Measurements from ENCODE around the gene PDCD2L. TPM values are rescaled to one million over a fixed set of nuclear protein-coding genes. Genes with fewer than 3 reads are reported as not detected.
A peak's percentile ranks its signal among the peaks of the same experiment; 100 is the strongest.
"Not testable (repeated sequence)": the region's sequence is repeated elsewhere in the genome, so short reads cannot be mapped to it uniquely, and the experiment has no call there.

Gene PDCD2L
- 10 to 100 TPM; 12.3 to 15.3 (median 14.9) TPM for polyA plus RNA-seq (ENCODE audit: insufficient read length in 4 of 4)

GRCh38 chr19:34404109-34404909 lies at the start of gene PDCD2L:
Gene PDCD2L (plus strand): TSS chr19:34404399. CDS start chr19:34404431, 32 bp downstream.
- peak; percentile 70 to 78 (median 75) for DNase-seq (ENCODE audit: low read depth in 4 of 4, low spot score in 3 of 4)

GRCh38 chr19:34355201-34355600 lies 49.0 kb upstream of the PDCD2L start:
- no peak for DNase-seq (ENCODE audit: low read depth in 4 of 4, low spot score in 3 of 4)

- no peak for DNase-seq (ENCODE audit: low read depth in 4 of 4, low spot score in 3 of 4)
Observed at GRCh38 chr19:34356875-34357274, 47.3 kb upstream of the PDCD2L start.

- no peak for DNase-seq (ENCODE audit: low read depth in 4 of 4, low spot score in 3 of 4)
Observed at GRCh38 chr19:34357431-34357830, 46.8 kb upstream of the PDCD2L start.

- peak; percentile 89 to 93 (median 92) for DNase-seq (ENCODE audit: low read depth in 4 of 4, low spot score in 3 of 4)
Observed at GRCh38 chr19:34359140-34359953, 44.9 kb upstream of the PDCD2L start.

- no peak for DNase-seq (ENCODE audit: low read depth in 4 of 4, low spot score in 3 of 4)
Observed at GRCh38 chr19:34359954-34360315, 44.3 kb upstream of the PDCD2L start.

- no peak for DNase-seq (ENCODE audit: low read depth in 4 of 4, low spot score in 3 of 4)
Observed at GRCh38 chr19:34360354-34360909, 43.8 kb upstream of the PDCD2L start.

- DNase-seq (ENCODE audit: low read depth in 4 of 4, low spot score in 3 of 4): no peak
Observed at GRCh38 chr19:34362679-34363069, 41.5 kb upstream of the PDCD2L start.

- DNase-seq (ENCODE audit: low read depth in 4 of 4, low spot score in 3 of 4): no peak
Observed at GRCh38 chr19:34363094-34363493, 41.1 kb upstream of the PDCD2L start.

GRCh38 chr19:34363930-34364329 lies 40.3 kb upstream of the PDCD2L start:
- no peak for DNase-seq (ENCODE audit: low read depth in 4 of 4, low spot score in 3 of 4)

GRCh38 chr19:34364462-34364829 lies 39.8 kb upstream of the PDCD2L start:
- no peak for DNase-seq (ENCODE audit: low read depth in 4 of 4, low spot score in 3 of 4)

GRCh38 chr19:34364830-34365462 lies 39.3 kb upstream of the PDCD2L start, which contains the start of gene GPI:
Gene GPI (plus strand): TSS chr19:34365196. CDS start chr19:34365267, 71 bp downstream.
- DNase-seq (ENCODE audit: low read depth in 4 of 4, low spot score in 3 of 4): peak in 1 of 4 donors; percentile 24

GRCh38 chr19:34365463-34366401 lies 38.5 kb upstream of the PDCD2L start:
- DNase-seq (ENCODE audit: low read depth in 4 of 4, low spot score in 3 of 4): no peak

GRCh38 chr19:34366738-34367623 lies 37.2 kb upstream of the PDCD2L start:
- DNase-seq (ENCODE audit: low read depth in 4 of 4, low spot score in 3 of 4): no peak

GRCh38 chr19:34367624-34367957 lies 36.6 kb upstream of the PDCD2L start:
- no peak for DNase-seq (ENCODE audit: low read depth in 4 of 4, low spot score in 3 of 4)

GRCh38 chr19:34368338-34368737 lies 35.9 kb upstream of the PDCD2L start:
- no peak for DNase-seq (ENCODE audit: low read depth in 4 of 4, low spot score in 3 of 4)

- DNase-seq (ENCODE audit: low read depth in 4 of 4, low spot score in 3 of 4): not testable (repeated sequence)
Observed at GRCh38 chr19:34369166-34369565, 35.0 kb upstream of the PDCD2L start.

- DNase-seq (ENCODE audit: low read depth in 4 of 4, low spot score in 3 of 4): no peak
Observed at GRCh38 chr19:34370117-34370516, 34.1 kb upstream of the PDCD2L start.

GRCh38 chr19:34370983-34371382 lies 33.2 kb upstream of the PDCD2L start:
- DNase-seq (ENCODE audit: low read depth in 4 of 4, low spot score in 3 of 4): no peak
